ENCODE measurements around the gene HDAC1.

Gene HDAC1

GRCh38 chr1:32327204-32327603 is 35.3 kb downstream of the HDAC1 start:
- Histone ChIP-seq H3K4me3 (ENCODE audit: low read depth, low read length) (no peak overlapping the region), H3K27ac (no peak overlapping the region), H3K9me3 (ENCODE audit: control insufficient read depth, low read length) (no peaks in the 10 kb centered on the region), H2AFZ (no peak overlapping the region), H3K4me1 (no peaks in the 10 kb centered on the region), H3K4me2 (ENCODE audit: low read length) (no peak overlapping the region), H3K9ac (no peak overlapping the region), H3K79me2 (no peaks in the 10 kb centered on the region), H3K36me3 (ENCODE audit: control insufficient read depth, insufficient read depth, low read length) (no peaks in the 10 kb centered on the region), H3K27me3 (ENCODE audit: control insufficient read depth, insufficient read depth, low read length) (no peaks in the 10 kb centered on the region)
- no peak for TF ChIP-seq CTCF (IDR thresholded peaks at IDR 0.05)

DNA sequence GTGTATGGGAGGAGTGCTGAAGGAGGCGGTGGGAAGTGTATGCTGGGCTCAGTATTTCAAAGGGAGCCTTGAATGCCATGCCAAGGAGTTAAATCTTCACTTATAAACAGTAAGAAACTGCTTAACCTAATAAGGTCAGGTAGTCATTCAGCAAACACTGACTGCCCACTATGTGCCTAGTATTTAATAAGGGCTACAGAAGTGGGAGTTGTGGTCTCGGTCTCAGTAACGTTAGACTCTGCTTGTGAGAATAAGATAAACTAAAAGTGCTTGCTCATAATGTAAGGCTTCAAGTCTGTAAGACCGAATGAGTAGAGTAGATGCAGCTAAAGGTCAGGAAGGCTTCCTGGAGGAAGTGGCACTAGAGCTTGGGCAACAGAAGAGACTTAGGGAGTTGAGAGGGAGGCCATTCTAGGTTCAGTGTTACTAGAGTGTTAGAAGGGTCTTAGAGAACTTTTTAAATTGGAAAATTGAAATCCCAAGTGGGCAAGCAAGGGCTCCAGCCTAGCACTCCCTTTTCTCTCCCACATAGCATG is 38.1 kb downstream of the HDAC1 start:
- H3K9me3 ChIP-seq (ENCODE audit: control insufficient read depth, low read length) = no peaks in the 10 kb centered on the region
- no peak overlapping the region for H3K4me2 ChIP-seq (ENCODE audit: low read length)
- H3K4me3 ChIP-seq (ENCODE audit: low read depth, low read length) = no peak overlapping the region
- H2AFZ ChIP-seq = no peak overlapping the region
- no peaks in the 10 kb centered on the region for H3K27me3 ChIP-seq (ENCODE audit: control insufficient read depth, insufficient read depth, low read length)
- TF ChIP-seq CTCF (IDR thresholded peaks at IDR 0.05) = no peak
- no peaks in the 10 kb centered on the region for H3K36me3 ChIP-seq (ENCODE audit: control insufficient read depth, insufficient read depth, low read length)
- no peaks in the 10 kb centered on the region for H3K79me2 ChIP-seq
- no peak overlapping the region for H3K9ac ChIP-seq
- H3K4me1 ChIP-seq = no peaks in the 10 kb centered on the region
- no peak overlapping the region for H3K27ac ChIP-seq

DNA sequence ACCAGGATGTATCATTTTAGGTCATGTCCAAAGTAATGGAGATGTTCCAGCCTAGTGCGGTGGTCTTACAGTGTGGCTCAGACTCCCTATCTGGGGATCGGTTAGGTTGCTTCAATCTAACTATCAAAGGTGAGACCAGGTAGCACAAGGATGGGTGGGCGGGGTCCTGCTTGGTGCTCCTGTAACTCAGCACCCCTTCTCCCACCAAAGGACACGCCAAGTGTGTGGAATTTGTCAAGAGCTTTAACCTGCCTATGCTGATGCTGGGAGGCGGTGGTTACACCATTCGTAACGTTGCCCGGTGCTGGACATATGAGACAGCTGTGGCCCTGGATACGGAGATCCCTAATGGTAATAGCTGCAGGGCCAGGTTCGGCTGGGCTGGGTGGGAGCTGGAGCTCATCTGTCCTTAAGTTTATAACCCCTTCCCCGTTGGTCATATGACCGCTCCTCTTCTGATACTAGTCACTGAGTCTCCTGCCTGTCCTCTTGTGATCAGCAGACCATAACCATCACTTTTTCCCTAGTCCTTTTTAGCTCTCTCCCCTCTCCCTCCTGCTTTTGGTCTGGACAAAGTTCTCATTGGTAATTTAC is 38.8 kb downstream of the HDAC1 start:
- Histone ChIP-seq H3K36me3 (ENCODE audit: control insufficient read depth, insufficient read depth, low read length) (no peaks in the 10 kb centered on the region), H3K27me3 (ENCODE audit: control insufficient read depth, insufficient read depth, low read length) (no peaks in the 10 kb centered on the region), H3K27ac (no peak overlapping the region), H2AFZ (no peak overlapping the region), H3K4me2 (ENCODE audit: low read length) (no peak overlapping the region), H3K4me3 (ENCODE audit: low read depth, low read length) (no peak overlapping the region), H3K79me2 (no peaks in the 10 kb centered on the region), H3K4me1 (no peaks in the 10 kb centered on the region), H3K9ac (no peak overlapping the region), H3K9me3 (ENCODE audit: control insufficient read depth, low read length) (no peaks in the 10 kb centered on the region)
- no peak for TF ChIP-seq CTCF (IDR thresholded peaks at IDR 0.05)

GRCh38 chr1:32331549-32331948 is 39.7 kb downstream of the HDAC1 start:
- no peak for TF ChIP-seq CTCF (IDR thresholded peaks at IDR 0.05)
- H3K36me3 ChIP-seq (ENCODE audit: control insufficient read depth, insufficient read depth, low read length) = no peaks in the 10 kb centered on the region

More at GRCh38 chr1:32331549-32331948, 39.7 kb downstream of the HDAC1 start:
- Histone ChIP-seq H3K9me3 (ENCODE audit: control insufficient read depth, low read length) (no peaks in the 10 kb centered on the region), H2AFZ (no peak overlapping the region), H3K27me3 (ENCODE audit: control insufficient read depth, insufficient read depth, low read length) (no peaks in the 10 kb centered on the region), H3K9ac (no peak overlapping the region), H3K4me3 (ENCODE audit: low read depth, low read length) (no peak overlapping the region), H3K4me1 (no peaks in the 10 kb centered on the region), H3K79me2 (no peaks in the 10 kb centered on the region), H3K4me2 (ENCODE audit: low read length) (no peak overlapping the region), H3K27ac (no peak overlapping the region)

Measured in parathyroid adenoma (tissue), 2 donors.